ENCODE data around the gene KDR. TPM values are rescaled to one million over a fixed set of nuclear protein-coding genes. Genes with fewer than 3 reads are reported as not detected.

KDR gene
- total RNA-seq, 4 donors from 2014 or later = 1.9 to 7.5 (median 3.9) TPM

DNA sequence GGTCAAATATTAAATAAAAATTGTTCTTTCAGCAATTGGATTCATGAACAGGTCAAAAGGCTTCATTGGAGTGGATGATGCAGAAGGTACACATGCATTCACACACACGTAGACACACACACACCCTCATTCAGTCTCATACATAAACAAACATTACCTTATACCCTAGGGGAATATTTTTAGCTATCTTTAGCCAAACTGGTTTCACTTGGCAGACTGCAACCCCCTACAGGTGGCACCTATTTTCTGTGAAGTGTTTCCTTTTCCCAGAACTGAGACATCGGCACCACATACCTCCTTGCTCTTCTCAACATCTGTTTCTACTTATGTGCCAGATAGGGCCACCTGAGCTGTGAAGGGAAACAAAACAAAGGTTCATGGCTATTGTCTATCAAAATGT, 18.5 kb upstream of the KDR start:
- WGBS, 2 donors (ENCODE audit: low coverage in 1 of 2) = 61 to 68% methylated on average over 2 of the region's 2 CpGs
- Histone ChIP-seq H3K9me3 (no peaks in the 10 kb centered on the region), H3K27ac (no peak overlapping the region), H3K36me3 (no peaks in the 10 kb centered on the region), H3K4me1 (no peaks in the 10 kb centered on the region), H3K27me3 (no peaks in the 10 kb centered on the region), H3K4me3 (no peak overlapping the region)
- in situ Hi-C loops (cut with MboI; ENCODE audit: low pct_ligation_motif_present in 1 of 4, low pct_unique_long_range_greater_than_20kb in 1 of 4, low sequenced_read_pairs in 3 of 4) = no loop called here
- TF ChIP-seq POLR2AphosphoS5 (IDR thresholded peaks at IDR 0.05) (no peak), POLR2A (IDR thresholded peaks at IDR 0.05) (no peak), EP300 (IDR thresholded peaks at IDR 0.05; ENCODE audit: low read depth) (no peak)
- TF ChIP-seq, protein P1, sequence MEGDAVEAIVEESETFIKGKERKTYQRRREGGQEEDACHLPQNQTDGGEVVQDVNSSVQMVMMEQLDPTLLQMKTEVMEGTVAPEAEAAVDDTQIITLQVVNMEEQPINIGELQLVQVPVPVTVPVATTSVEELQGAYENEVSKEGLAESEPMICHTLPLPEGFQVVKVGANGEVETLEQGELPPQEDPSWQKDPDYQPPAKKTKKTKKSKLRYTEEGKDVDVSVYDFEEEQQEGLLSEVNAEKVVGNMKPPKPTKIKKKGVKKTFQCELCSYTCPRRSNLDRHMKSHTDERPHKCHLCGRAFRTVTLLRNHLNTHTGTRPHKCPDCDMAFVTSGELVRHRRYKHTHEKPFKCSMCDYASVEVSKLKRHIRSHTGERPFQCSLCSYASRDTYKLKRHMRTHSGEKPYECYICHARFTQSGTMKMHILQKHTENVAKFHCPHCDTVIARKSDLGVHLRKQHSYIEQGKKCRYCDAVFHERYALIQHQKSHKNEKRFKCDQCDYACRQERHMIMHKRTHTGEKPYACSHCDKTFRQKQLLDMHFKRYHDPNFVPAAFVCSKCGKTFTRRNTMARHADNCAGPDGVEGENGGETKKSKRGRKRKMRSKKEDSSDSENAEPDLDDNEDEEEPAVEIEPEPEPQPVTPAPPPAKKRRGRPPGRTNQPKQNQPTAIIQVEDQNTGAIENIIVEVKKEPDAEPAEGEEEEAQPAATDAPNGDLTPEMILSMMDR (IDR thresholded peaks at IDR 0.05) = no peak
- no peak for DNase-seq
- intact Hi-C loops (cut with DNase I; ENCODE audit: low total_unique reads) = no loop called here

DNA sequence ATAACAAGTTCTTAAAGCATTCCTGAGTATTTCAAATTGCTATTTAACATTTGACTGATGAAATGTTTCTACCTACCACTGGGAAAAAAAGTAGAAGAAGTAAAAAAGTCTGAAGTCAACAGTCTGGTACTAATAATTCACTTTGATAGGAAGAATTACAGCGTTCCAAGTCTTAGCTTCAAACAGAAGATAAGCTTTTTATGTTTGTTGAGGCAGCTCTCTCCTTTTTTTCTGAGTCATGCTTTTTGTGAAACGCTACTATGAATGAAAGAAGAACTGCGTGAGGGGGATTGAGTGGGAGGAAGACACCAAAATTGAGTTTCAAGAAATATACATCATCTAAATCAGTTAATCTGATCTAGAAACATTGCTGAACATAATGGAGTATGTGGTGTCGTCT, 13.0 kb upstream of the KDR start:
- DNase-seq = no peak
- Histone ChIP-seq H3K4me3 (no peak overlapping the region), H3K4me1 (no peaks in the 10 kb centered on the region), H3K27ac (no peak overlapping the region), H3K9me3 (no peaks in the 10 kb centered on the region), H3K27me3 (no peaks in the 10 kb centered on the region), H3K36me3 (no peaks in the 10 kb centered on the region)
- intact Hi-C loops (cut with DNase I; ENCODE audit: low total_unique reads) (no loop called here), in situ Hi-C loops (cut with MboI; ENCODE audit: low pct_ligation_motif_present in 1 of 4, low pct_unique_long_range_greater_than_20kb in 1 of 4, low sequenced_read_pairs in 3 of 4) (no loop called here)
- TF ChIP-seq EP300 (IDR thresholded peaks at IDR 0.05; ENCODE audit: low read depth) = no peak
- no peak for TF ChIP-seq POLR2A (IDR thresholded peaks at IDR 0.05)
- no peak for TF ChIP-seq POLR2AphosphoS5 (IDR thresholded peaks at IDR 0.05)
- TF ChIP-seq, protein P1 (IDR thresholded peaks at IDR 0.05) = no peak
- 58 to 65% methylated on average over 4 of the region's 4 CpGs for WGBS, 2 donors (ENCODE audit: low coverage in 1 of 2)

DNA sequence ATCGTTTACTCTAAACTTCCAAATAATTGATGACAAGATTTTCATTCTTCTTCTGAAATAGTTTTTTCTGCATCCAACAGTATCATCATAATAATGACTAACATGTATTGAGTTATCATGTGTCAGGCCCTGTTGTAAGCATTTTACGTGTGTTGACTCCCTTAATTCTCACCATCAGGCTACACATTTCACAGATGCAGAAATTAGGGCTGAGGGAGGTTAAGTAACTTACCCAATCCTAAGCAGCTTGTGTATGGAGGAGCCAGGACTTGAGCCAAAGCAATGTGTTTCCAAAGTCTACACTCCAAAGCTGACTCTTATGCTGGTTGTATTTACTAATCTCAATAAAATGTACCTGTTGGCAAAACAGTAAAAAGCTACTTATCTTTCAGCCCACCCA, 11.2 kb upstream of the KDR start:
- TF ChIP-seq POLR2AphosphoS5 (IDR thresholded peaks at IDR 0.05) (no peak), EP300 (IDR thresholded peaks at IDR 0.05; ENCODE audit: low read depth) (no peak), POLR2A (IDR thresholded peaks at IDR 0.05) (no peak)
- TF ChIP-seq, protein P1 (IDR thresholded peaks at IDR 0.05) = no peak
- no peaks in the 10 kb centered on the region for H3K27me3 ChIP-seq
- H3K9me3 ChIP-seq = no peaks in the 10 kb centered on the region
- no peak overlapping the region for H3K27ac ChIP-seq
- intact Hi-C loops (cut with DNase I; ENCODE audit: low total_unique reads) (no loop called here), in situ Hi-C loops (cut with MboI; ENCODE audit: low pct_ligation_motif_present in 1 of 4, low pct_unique_long_range_greater_than_20kb in 1 of 4, low sequenced_read_pairs in 3 of 4) (no loop called here)
- H3K36me3 ChIP-seq = no peaks in the 10 kb centered on the region
- 74 to 82% methylated on average over 2 of the region's 2 CpGs for WGBS, 2 donors (ENCODE audit: low coverage in 1 of 2)
- H3K4me3 ChIP-seq = no peak overlapping the region
- no peak for DNase-seq
- no peaks in the 10 kb centered on the region for H3K4me1 ChIP-seq

DNA sequence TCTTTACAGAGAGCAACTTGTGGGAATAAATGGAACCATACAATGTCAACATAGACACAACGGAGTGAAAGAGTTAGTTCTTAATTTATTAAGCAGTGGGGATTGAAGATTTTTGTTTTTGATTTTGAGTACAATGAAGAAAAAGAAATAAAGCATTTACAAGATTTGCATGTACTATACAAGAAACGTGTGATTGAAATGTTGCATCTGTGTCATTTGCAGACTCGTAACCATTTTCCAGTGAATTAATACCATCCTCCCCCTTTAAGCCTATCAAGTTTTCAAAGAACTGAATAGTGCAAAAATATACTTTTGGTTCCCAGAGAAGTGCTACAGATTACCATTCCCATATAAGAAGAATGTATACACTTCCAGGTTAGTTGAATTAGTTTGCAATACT, 8.6 kb upstream of the KDR start:
- H3K4me3 ChIP-seq = no peak overlapping the region
- H3K4me1 ChIP-seq = no peaks in the 10 kb centered on the region
- no peaks in the 10 kb centered on the region for H3K27me3 ChIP-seq
- in situ Hi-C loops (cut with MboI; ENCODE audit: low pct_ligation_motif_present in 1 of 4, low pct_unique_long_range_greater_than_20kb in 1 of 4, low sequenced_read_pairs in 3 of 4) (no loop called here), intact Hi-C loops (cut with DNase I; ENCODE audit: low total_unique reads) (no loop called here)
- no peak overlapping the region for H3K27ac ChIP-seq
- DNase-seq = no peak
- no peaks in the 10 kb centered on the region for H3K9me3 ChIP-seq
- TF ChIP-seq, protein P1 (IDR thresholded peaks at IDR 0.05) = no peak
- TF ChIP-seq POLR2AphosphoS5 (IDR thresholded peaks at IDR 0.05) (no peak), POLR2A (IDR thresholded peaks at IDR 0.05) (no peak), EP300 (IDR thresholded peaks at IDR 0.05; ENCODE audit: low read depth) (no peak)
- H3K36me3 ChIP-seq = no peaks in the 10 kb centered on the region
- WGBS, 2 donors (ENCODE audit: low coverage in 1 of 2) = 81 to 83% methylated on average over 3 of the region's 3 CpGs

Measured in transverse colon (tissue), 4 donors.